HCT116 (cell line): ENCODE measurements around the gene GRIK3. TPM values are rescaled to one million over a fixed set of nuclear protein-coding genes. Genes with fewer than 3 reads are reported as not detected.

Experiments
- ATAC-seq: fragments of 200-7000 bp; cut with Tn5 transposase; 2 replicates; pipeline ENCODE4 v1.9.1; 2020; ENCODE audit warnings: mild to moderate bottlenecking, moderate library complexity
- BruUV-seq: library from RNA; stranded (reverse); fragments of 400-500 nt; replicated peaks from 2 replicates; lab custom pipeline; 2021; lab: Mats Ljungman, UMichigan
- CTCF ChIA-PET: fragments of 300-600 bp; sonication (Branson Sonifier 250); formaldehyde crosslinking; loops from one replicate; lab custom pipeline; 2021; ENCODE audit warnings: antibody characterized with exemption; lab: Charles Lee
- POLR2A ChIA-PET: fragments of 300-600, 350-600 bp; sonication (Branson Sonifier 250); formaldehyde crosslinking; loops from one replicate; lab custom pipeline; 2021; ENCODE audit warnings: antibody characterized with exemption; lab: Charles Lee
- RAD21 ChIA-PET, 2 experiments: fragments of 300-600 bp; sonication (Branson Sonifier 250); formaldehyde crosslinking; loops; one replicate each; lab custom pipeline; 2023; ENCODE audit warnings: low total read pairs in 2 of 2; ENCODE audit not compliant: uncharacterized antibody in 2 of 2, unreplicated experiment in 2 of 2, low non-redundant PET in 1 of 2; lab: Charles Lee
- DNase-seq: peaks from one replicate; pipeline ENCODE4 v3.0.0-alpha.2; 2010; ENCODE audit warnings: low read depth, low spot score
- H2AFZ ChIP-seq: fragments of 200-600 bp; shearing (Covaris generic), sonication (generic); 2 replicates; pipeline ENCODE4 v1.6.1; 2017; ENCODE audit warnings: low read depth, mixed run types, mixed read lengths, antibody characterized with exemption, low read length; ENCODE audit not compliant: poor library complexity, severe bottlenecking
- H3K27ac ChIP-seq: 2 replicates; pipeline ENCODE4 v1.5.1; 2012; ENCODE audit warnings: low read depth, low read length
- H3K27me3 ChIP-seq: fragments of 200-600 bp; sonication (generic); 2 replicates; pipeline ENCODE4 v1.6.1; 2016; ENCODE audit warnings: mixed run types, low read length, mixed read lengths; ENCODE audit not compliant: insufficient read depth
- H3K36me3 ChIP-seq, 2 experiments: fragments of 200-500 bp in 1 of 2; fragments of 200-600 bp in 1 of 2; sonication (Bioruptor generic) in 1 of 2; sonication (generic) in 1 of 2; 2 replicates each; pipeline versions ENCODE4 v1.5.1 to v1.6.1; 2014 to 2016; ENCODE audit warnings: low read length in 2 of 2, inconsistent platforms in 1 of 2, mixed read lengths in 1 of 2, mixed run types in 1 of 2; ENCODE audit not compliant: insufficient read depth in 2 of 2, control insufficient read depth in 1 of 2
- H3K4me1 ChIP-seq, 2 experiments: fragments of 200-600 bp in 1 of 2; sonication (generic) in 1 of 2; 2 replicates each; pipeline versions ENCODE4 v1.5.1 to v1.6.1; 2012 to 2017; ENCODE audit warnings: low read length in 2 of 2, inconsistent platforms in 1 of 2, mild to moderate bottlenecking in 1 of 2, mixed read lengths in 1 of 2, mixed run types in 1 of 2, moderate library complexity in 1 of 2; ENCODE audit not compliant: insufficient read depth in 2 of 2, control insufficient read depth in 1 of 2
- H3K4me2 ChIP-seq: fragments of 200-600 bp; sonication (generic); 2 replicates; pipeline ENCODE4 v1.6.1; 2017; ENCODE audit warnings: mixed run types, low read length, mixed read lengths
- H3K4me3 ChIP-seq, 2 experiments: fragments of 200-600 bp in 1 of 2; sonication (generic) in 1 of 2; replicated peaks in 1 of 2; 2 replicates each; pipeline ENCODE4 v1.5.1; 2011 to 2016; ENCODE audit warnings: low read length in 2 of 2, control low read depth in 1 of 2, low read depth in 1 of 2, mild to moderate bottlenecking in 1 of 2, mixed read lengths in 1 of 2, mixed run types in 1 of 2
- H3K79me2 ChIP-seq: fragments of 200-600 bp; sonication (generic); 2 replicates; pipeline ENCODE4 v1.6.1; 2017; ENCODE audit warnings: mild to moderate bottlenecking, mixed run types, low read length, moderate library complexity, mixed read lengths; ENCODE audit not compliant: insufficient read depth
- H3K9ac ChIP-seq: fragments of 200-600 bp; sonication (generic); 2 replicates; pipeline ENCODE4 v1.6.1; 2016; ENCODE audit warnings: low read length, mixed read lengths
- H3K9me2 ChIP-seq: fragments of 200-600 bp; sonication (generic), shearing (Covaris generic); 2 replicates; pipeline ENCODE4 v1.6.1; 2017; ENCODE audit warnings: mixed run types, mild to moderate bottlenecking, moderate library complexity; ENCODE audit not compliant: insufficient read depth
- H3K9me3 ChIP-seq, 2 experiments: fragments of 200-500 bp in 1 of 2; fragments of 200-600 bp in 1 of 2; sonication (Bioruptor generic) in 1 of 2; sonication (generic) in 1 of 2; 2 replicates each; pipeline ENCODE4 v1.6.1; 2014 to 2017; ENCODE audit warnings: low read length in 2 of 2, mixed read lengths in 2 of 2, inconsistent platforms in 1 of 2, low read depth in 1 of 2, mild to moderate bottlenecking in 1 of 2, mixed run types in 1 of 2, moderate library complexity in 1 of 2; ENCODE audit not compliant: control insufficient read depth in 1 of 2, insufficient read depth in 1 of 2
- H4K20me1 ChIP-seq: fragments of 200-600 bp; sonication (generic), shearing (Covaris generic); 2 replicates; pipeline ENCODE4 v1.6.1; 2017; ENCODE audit warnings: mixed run types, mild to moderate bottlenecking, moderate library complexity; ENCODE audit not compliant: insufficient read depth
- CEBPB ChIP-seq: IDR thresholded peaks from 2 replicates; pipeline ENCODE4 v1.6.1; 2012; ENCODE audit warnings: low read depth
- EGR1 ChIP-seq: IDR thresholded peaks from 2 replicates; pipeline ENCODE4 v1.6.1; 2012; ENCODE audit warnings: low read depth
- ELF1 ChIP-seq: IDR thresholded peaks from 2 replicates; pipeline ENCODE4 v1.6.1; 2012; ENCODE audit warnings: low read depth, borderline replicate concordance
- EZH2 ChIP-seq: fragments of 200-600 bp; sonication (generic); IDR thresholded peaks from 2 replicates; pipeline ENCODE4 v1.6.1; 2017; ENCODE audit warnings: antibody characterized with exemption, mixed run types
- EZH2phosphoT487 ChIP-seq: fragments of 200-600 bp; IDR thresholded peaks from 2 replicates; pipeline ENCODE4 v1.6.1; 2018; ENCODE audit warnings: antibody characterized with exemption, borderline replicate concordance
- FOSL1 ChIP-seq: IDR thresholded peaks from 2 replicates; pipeline ENCODE4 v1.6.1; 2012; ENCODE audit warnings: low read depth
- JUND ChIP-seq: IDR thresholded peaks from 2 replicates; pipeline ENCODE4 v1.6.1; 2012
- POLR2A ChIP-seq: IDR thresholded peaks from 2 replicates; pipeline ENCODE4 v1.7.0; 2011; ENCODE audit warnings: borderline replicate concordance; ENCODE audit not compliant: insufficient read depth, insufficient read length; ENCODE audit errors: extremely low read depth
- SIN3A ChIP-seq: IDR thresholded peaks from 2 replicates; pipeline ENCODE4 v1.6.1; 2012; ENCODE audit warnings: low read depth
- SP1 ChIP-seq: IDR thresholded peaks from 2 replicates; pipeline ENCODE4 v1.6.1; 2012; ENCODE audit warnings: low read depth
- TCF7L2 ChIP-seq: IDR thresholded peaks from 2 replicates; pipeline ENCODE4 v1.7.0; 2011; ENCODE audit warnings: borderline replicate concordance, inconsistent platforms; ENCODE audit not compliant: insufficient read depth, insufficient read length; ENCODE audit errors: extremely low read depth
- YY1 ChIP-seq: IDR thresholded peaks from 2 replicates; pipeline ENCODE4 v1.6.1; 2011; ENCODE audit warnings: low read length, low read depth, moderate library complexity, mild to moderate bottlenecking; ENCODE audit not compliant: insufficient replicate concordance; ENCODE audit errors: extremely low read depth
- ZFX ChIP-seq: fragments of 450-650 bp; IDR thresholded peaks from 2 replicates; pipeline ENCODE4 v1.6.1; 2017
- ZNF274 ChIP-seq: fragments of 200-500 bp; sonication (Bioruptor generic); IDR thresholded peaks from 2 replicates; pipeline ENCODE4 v1.6.1; 2014; ENCODE audit warnings: mild to moderate bottlenecking, low read depth, low read length, inconsistent platforms
- intact Hi-C: fragments of 100-400 bp; cut with micrococcal nuclease; formaldehyde crosslinking; loops from 2 replicates; pipeline ENCODE4 v1.10.0; 2022
- total RNA-seq: library from RNA; stranded (reverse); gene quantifications from one replicate; pipeline ENCODE4 v1.2.1, GENCODE V29; 2021; ENCODE audit not compliant: unreplicated experiment
- TF ChIP-seq, protein P1 (sequence below): IDR thresholded peaks from 2 replicates; pipeline ENCODE4 v1.6.1; 2011; ENCODE audit warnings: mild to moderate bottlenecking, low read length, moderate library complexity; ENCODE audit not compliant: insufficient replicate concordance; ENCODE audit errors: extremely low read depth
- TF ChIP-seq, protein P2 (sequence below), 3 experiments: fragments of 200-600 bp in 1 of 3; sonication (generic) in 1 of 3; IDR thresholded peaks in 2 of 3; conservative IDR thresholded peaks in 1 of 3; 2 replicates each; pipeline ENCODE4 v1.5.1; 2012 to 2017; ENCODE audit warnings: low read depth in 2 of 3, low read length in 2 of 3, antibody characterized with exemption in 1 of 3, borderline replicate concordance in 1 of 3, control low read depth in 1 of 3, mild to moderate bottlenecking in 1 of 3, mixed read lengths in 1 of 3, mixed run types in 1 of 3, moderate library complexity in 1 of 3; ENCODE audit not compliant: insufficient read depth in 1 of 3

GRIK3 gene
- total RNA-seq, 1 experiment from 2014 or later: not detected

DNA sequence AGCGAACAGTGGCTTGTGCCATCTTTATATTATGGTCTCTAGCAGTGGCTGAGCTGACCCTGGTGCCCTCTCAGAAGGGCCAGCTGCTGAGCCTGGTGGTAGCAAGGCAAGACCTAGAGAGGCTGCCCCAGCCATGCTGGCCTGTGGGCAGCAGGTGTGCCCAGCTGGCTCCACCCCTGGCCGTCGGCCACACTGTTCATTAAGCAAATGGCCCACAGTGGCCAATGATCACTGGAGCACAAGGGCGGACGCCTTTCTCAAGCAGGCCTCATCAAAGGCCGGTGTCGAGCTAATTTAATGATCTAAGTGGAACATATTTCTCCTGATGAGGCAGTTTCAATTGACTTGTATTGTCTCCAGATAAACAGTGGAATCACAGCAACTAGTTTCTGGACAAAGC is 89.4 kb downstream of the GRIK3 start:
- Histone ChIP-seq H3K4me1 (no peaks in the 10 kb centered on the region), H3K4me2 (no peak overlapping the region), H2AFZ (no peak overlapping the region), H3K27ac (no peak overlapping the region), H3K9me3 (no peaks in the 10 kb centered on the region), H4K20me1 (no peaks in the 10 kb centered on the region), H3K79me2 (no peaks in the 10 kb centered on the region), H3K4me3 (no peak overlapping the region), H3K9me2 (no peaks in the 10 kb centered on the region), H3K27me3 (peaks cover 69% of the 10 kb centered on the region), H3K9ac (no peak overlapping the region), H3K36me3 (no peaks in the 10 kb centered on the region)
- ChIA-PET POLR2A (no interaction called here), CTCF (no interaction called here), RAD21 (no interaction called here)
- no TSS peak for BruUV-seq
- TF ChIP-seq ZNF274 (no peak), SP1 (no peak), SIN3A (no peak), YY1 (no peak), EZH2 (no peak), ELF1 (no peak), EGR1 (no peak), JUND (no peak), POLR2A (no peak), ZFX (no peak), FOSL1 (no peak), CEBPB (no peak), TCF7L2 (no peak), EZH2phosphoT487 (no peak)
- TF ChIP-seq, protein P1, sequence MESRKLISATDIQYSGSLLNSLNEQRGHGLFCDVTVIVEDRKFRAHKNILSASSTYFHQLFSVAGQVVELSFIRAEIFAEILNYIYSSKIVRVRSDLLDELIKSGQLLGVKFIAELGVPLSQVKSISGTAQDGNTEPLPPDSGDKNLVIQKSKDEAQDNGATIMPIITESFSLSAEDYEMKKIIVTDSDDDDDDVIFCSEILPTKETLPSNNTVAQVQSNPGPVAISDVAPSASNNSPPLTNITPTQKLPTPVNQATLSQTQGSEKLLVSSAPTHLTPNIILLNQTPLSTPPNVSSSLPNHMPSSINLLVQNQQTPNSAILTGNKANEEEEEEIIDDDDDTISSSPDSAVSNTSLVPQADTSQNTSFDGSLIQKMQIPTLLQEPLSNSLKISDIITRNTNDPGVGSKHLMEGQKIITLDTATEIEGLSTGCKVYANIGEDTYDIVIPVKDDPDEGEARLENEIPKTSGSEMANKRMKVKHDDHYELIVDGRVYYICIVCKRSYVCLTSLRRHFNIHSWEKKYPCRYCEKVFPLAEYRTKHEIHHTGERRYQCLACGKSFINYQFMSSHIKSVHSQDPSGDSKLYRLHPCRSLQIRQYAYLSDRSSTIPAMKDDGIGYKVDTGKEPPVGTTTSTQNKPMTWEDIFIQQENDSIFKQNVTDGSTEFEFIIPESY: no peak
- TF ChIP-seq, protein P2, sequence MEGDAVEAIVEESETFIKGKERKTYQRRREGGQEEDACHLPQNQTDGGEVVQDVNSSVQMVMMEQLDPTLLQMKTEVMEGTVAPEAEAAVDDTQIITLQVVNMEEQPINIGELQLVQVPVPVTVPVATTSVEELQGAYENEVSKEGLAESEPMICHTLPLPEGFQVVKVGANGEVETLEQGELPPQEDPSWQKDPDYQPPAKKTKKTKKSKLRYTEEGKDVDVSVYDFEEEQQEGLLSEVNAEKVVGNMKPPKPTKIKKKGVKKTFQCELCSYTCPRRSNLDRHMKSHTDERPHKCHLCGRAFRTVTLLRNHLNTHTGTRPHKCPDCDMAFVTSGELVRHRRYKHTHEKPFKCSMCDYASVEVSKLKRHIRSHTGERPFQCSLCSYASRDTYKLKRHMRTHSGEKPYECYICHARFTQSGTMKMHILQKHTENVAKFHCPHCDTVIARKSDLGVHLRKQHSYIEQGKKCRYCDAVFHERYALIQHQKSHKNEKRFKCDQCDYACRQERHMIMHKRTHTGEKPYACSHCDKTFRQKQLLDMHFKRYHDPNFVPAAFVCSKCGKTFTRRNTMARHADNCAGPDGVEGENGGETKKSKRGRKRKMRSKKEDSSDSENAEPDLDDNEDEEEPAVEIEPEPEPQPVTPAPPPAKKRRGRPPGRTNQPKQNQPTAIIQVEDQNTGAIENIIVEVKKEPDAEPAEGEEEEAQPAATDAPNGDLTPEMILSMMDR (IDR thresholded peaks at IDR 0.05 in 2 of 3, conservative IDR thresholded peaks at IDR 0.05 in 1 of 3; ENCODE audit: borderline replicate concordance in 1 of 3, insufficient read depth in 1 of 3, low read depth in 2 of 3, low read length in 2 of 3): no peak
- ATAC-seq (no peak), DNase-seq (no peak)
- intact Hi-C loops: no loop called here
